ENCODE results near the gene AFMID. TPM values are rescaled to one million over a fixed set of nuclear protein-coding genes. Genes with fewer than 3 reads are reported as not detected.

The AFMID gene
- total RNA-seq, 6 donors from 2014 or later: 30.5 to 265 (median 44.2) TPM

DNA sequence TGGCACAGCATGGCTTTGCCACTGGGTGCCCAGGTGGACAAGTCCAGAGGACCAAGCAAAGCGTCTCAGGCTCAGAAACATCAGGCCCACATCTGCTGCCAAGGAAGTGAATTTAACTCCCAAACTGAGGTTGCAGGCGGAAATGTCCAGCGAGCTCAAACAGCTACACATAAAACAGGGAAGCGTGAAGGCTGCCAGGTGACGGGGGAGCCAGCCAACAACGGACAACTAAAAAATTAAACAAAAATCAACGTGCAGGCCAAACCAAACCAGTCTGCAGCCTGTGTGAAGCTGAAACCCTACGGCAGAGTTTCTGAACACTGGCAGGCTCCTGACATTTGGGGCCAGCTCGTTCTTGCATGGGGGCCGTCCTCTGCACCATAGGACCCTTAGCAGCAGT is 2.8 kb upstream of the AFMID start:
- Histone ChIP-seq H3K27ac (peak overlapping the region in 3 of 4 donors; percentile 45 to 88 (median 73)), H3K4me3 (no peak overlapping the region), H3K27me3 (no peaks in the 10 kb centered on the region), H3K4me1 (peaks cover 37 to 72% (median 47%) of the 10 kb centered on the region in 4 donors), H3K36me3 (no peaks in the 10 kb centered on the region), H3K9me3 (no peaks in the 10 kb centered on the region)
- no peak for DNase-seq
- ATAC-seq (ENCODE audit: low FRiP score in 2 of 2): no peak
- TF ChIP-seq, protein P1, sequence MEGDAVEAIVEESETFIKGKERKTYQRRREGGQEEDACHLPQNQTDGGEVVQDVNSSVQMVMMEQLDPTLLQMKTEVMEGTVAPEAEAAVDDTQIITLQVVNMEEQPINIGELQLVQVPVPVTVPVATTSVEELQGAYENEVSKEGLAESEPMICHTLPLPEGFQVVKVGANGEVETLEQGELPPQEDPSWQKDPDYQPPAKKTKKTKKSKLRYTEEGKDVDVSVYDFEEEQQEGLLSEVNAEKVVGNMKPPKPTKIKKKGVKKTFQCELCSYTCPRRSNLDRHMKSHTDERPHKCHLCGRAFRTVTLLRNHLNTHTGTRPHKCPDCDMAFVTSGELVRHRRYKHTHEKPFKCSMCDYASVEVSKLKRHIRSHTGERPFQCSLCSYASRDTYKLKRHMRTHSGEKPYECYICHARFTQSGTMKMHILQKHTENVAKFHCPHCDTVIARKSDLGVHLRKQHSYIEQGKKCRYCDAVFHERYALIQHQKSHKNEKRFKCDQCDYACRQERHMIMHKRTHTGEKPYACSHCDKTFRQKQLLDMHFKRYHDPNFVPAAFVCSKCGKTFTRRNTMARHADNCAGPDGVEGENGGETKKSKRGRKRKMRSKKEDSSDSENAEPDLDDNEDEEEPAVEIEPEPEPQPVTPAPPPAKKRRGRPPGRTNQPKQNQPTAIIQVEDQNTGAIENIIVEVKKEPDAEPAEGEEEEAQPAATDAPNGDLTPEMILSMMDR (IDR thresholded peaks at IDR 0.05): no peak
- TF ChIP-seq POLR2AphosphoS5 (IDR thresholded peaks at IDR 0.05) (no peak), POLR2A (IDR thresholded peaks at IDR 0.05) (no peak), EP300 (IDR thresholded peaks at IDR 0.05) (no peak)
- WGBS, 2 donors: 61 to 64% methylated on average over 8 to 10 of the region's 10 CpGs

DNA sequence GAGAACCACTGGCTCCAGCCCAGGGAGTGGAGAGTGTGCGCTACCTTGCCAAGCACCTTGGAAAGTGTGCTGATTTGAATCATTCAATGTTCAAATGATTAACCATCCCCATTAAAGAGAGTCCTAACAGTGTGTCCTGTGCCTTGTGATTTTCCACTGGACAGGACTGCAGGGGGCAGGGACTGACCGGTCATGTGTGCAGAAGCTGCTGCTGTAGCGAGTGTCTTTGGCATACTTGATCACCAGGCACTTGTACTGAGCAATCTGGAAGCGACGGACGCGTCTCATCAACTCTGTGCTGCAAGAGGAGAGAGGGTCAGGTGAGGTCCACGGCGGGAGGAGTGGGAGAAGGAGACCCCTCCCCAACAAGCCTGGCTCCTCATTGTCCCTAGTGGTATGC is 2.3 kb upstream of the AFMID start:
- ATAC-seq (ENCODE audit: low FRiP score in 2 of 2): no peak
- WGBS, 2 donors: 74 to 78% methylated on average over 8 to 9 of the region's 9 CpGs
- peak overlapping the region in 2 of 4 donors; percentile 18 to 24 for H3K4me3 ChIP-seq
- H3K36me3 ChIP-seq: no peaks in the 10 kb centered on the region
- DNase-seq: peak in 1 of 2 donors; percentile 80
- peaks cover 33 to 70% (median 42%) of the 10 kb centered on the region in 4 donors for H3K4me1 ChIP-seq
- TF ChIP-seq POLR2A (IDR thresholded peaks at IDR 0.05) (peak in 1 of 4 donors; percentile 50), EP300 (IDR thresholded peaks at IDR 0.05) (peak in 1 of 4 donors; percentile 21), POLR2AphosphoS5 (IDR thresholded peaks at IDR 0.05) (peak in 1 of 2 donors; percentile 69)
- TF ChIP-seq, protein P1 (IDR thresholded peaks at IDR 0.05): no peak
- peak overlapping the region in 3 of 4 donors; percentile 16 to 88 (median 73) for H3K27ac ChIP-seq
- no peaks in the 10 kb centered on the region for H3K27me3 ChIP-seq
- no peaks in the 10 kb centered on the region for H3K9me3 ChIP-seq

DNA sequence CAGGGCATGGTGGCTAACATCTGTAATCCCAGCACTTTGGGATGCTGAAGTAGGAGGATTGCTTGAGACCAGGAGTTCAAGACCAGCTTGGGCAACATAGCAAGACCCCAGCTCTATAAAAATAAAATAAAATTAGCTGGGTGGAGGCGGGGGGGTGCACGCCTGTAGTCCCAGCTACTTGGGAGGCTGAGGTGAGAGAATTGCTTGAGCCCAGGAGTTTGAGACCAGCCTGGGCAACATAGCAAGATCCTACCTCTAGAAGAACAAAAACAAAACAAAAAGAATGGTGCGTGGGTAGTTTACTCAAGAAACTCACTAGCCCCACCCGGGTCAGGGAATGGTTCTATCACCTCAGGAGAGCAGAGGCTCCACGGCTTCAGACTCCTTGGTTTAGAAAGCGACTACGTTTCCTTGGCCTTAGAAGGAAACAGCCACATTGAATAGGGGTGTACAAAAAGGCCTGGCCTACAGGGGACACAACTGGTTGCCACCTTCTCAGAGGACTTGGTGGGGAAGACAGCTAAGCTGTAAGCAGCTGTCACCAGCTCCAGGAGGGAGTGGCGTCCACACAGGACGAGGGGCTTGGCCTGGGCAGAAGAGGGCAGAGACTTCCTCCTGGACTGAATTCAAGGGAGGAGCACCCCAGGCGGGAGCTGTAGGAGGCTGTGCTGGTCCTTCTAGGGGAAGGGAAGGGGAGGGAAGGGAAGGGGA is 1.0 kb upstream of the AFMID start:
- H3K4me1 ChIP-seq: peaks cover 25 to 59% (median 34%) of the 10 kb centered on the region in 4 donors
- TF ChIP-seq POLR2A (IDR thresholded peaks at IDR 0.05): peak in 1 of 4 donors; percentile 19
- no peak for TF ChIP-seq EP300 (IDR thresholded peaks at IDR 0.05)
- TF ChIP-seq POLR2AphosphoS5 (IDR thresholded peaks at IDR 0.05): peak in 1 of 2 donors; percentile 30
- TF ChIP-seq, protein P1 (IDR thresholded peaks at IDR 0.05): no peak
- H3K4me3 ChIP-seq: peak overlapping the region in 3 of 4 donors; percentile 47 to 68 (median 64)
- WGBS, 2 donors: 46 to 51% methylated on average over 10 of the region's 10 CpGs
- no peaks in the 10 kb centered on the region for H3K9me3 ChIP-seq
- ATAC-seq (ENCODE audit: low FRiP score in 2 of 2): peak; percentile 75 to 79
- H3K27ac ChIP-seq: peak overlapping the region; percentile 63 to 88 (median 81)
- peaks cover 0 to 8% (median 7%) of the 10 kb centered on the region in 4 donors for H3K36me3 ChIP-seq
- H3K27me3 ChIP-seq: no peaks in the 10 kb centered on the region
- DNase-seq: peak in 1 of 2 donors; percentile 83

DNA sequence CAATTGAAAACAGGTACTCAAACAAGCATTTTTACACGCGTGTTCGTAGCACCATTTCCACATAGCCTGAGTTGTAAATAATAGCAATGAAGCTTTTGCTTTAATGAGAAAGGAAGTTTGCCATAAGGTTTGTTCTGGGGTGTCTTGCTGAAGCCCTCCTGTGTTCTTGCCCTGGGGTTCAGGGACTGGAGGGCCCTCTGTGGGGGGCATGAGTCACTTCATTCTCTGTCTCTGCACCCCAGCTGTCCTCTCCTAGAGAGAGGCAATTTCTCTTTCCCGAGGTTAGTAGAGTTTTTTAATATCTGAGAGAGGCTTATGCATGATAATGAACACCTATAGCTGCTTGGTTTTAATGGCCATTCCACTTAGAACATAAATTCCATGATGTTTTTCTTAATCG is 9.6 kb downstream of the AFMID start:
- Histone ChIP-seq H3K9me3 (no peaks in the 10 kb centered on the region), H3K4me3 (no peak overlapping the region), H3K4me1 (peaks cover 3 to 5% (median 4%) of the 10 kb centered on the region in 4 donors), H3K27me3 (no peaks in the 10 kb centered on the region), H3K27ac (peak overlapping the region in 1 of 4 donors; percentile 86), H3K36me3 (peaks cover 0 to 59% (median 24%) of the 10 kb centered on the region in 4 donors)
- no peak for ATAC-seq (ENCODE audit: low FRiP score in 2 of 2)
- no peak for TF ChIP-seq POLR2A (IDR thresholded peaks at IDR 0.05)
- TF ChIP-seq, protein P1 (IDR thresholded peaks at IDR 0.05): no peak
- TF ChIP-seq POLR2AphosphoS5 (IDR thresholded peaks at IDR 0.05): no peak
- no peak for TF ChIP-seq EP300 (IDR thresholded peaks at IDR 0.05)
- no peak for DNase-seq
- WGBS, 2 donors: 90 to 93% methylated on average over 5 of the region's 5 CpGs

All from upper lobe of left lung (tissue), 6 donors.